HCT116 (cell line): ENCODE results near the gene PLCH2. TPM values are rescaled to one million over a fixed set of nuclear protein-coding genes. Genes with fewer than 3 reads are reported as not detected.

Source experiments
- ATAC-seq: fragments of 200-7000 bp; cut with Tn5 transposase; 2 replicates; pipeline ENCODE4 v1.9.1; 2020; ENCODE audit warnings: mild to moderate bottlenecking, moderate library complexity
- BruUV-seq: library from RNA; stranded (reverse); fragments of 400-500 nt; replicated peaks from 2 replicates; lab custom pipeline; 2021; lab: Mats Ljungman, UMichigan
- CTCF ChIA-PET: fragments of 300-600 bp; sonication (Branson Sonifier 250); formaldehyde crosslinking; loops from one replicate; lab custom pipeline; 2021; ENCODE audit warnings: antibody characterized with exemption; lab: Charles Lee
- POLR2A ChIA-PET: fragments of 300-600, 350-600 bp; sonication (Branson Sonifier 250); formaldehyde crosslinking; loops from one replicate; lab custom pipeline; 2021; ENCODE audit warnings: antibody characterized with exemption; lab: Charles Lee
- RAD21 ChIA-PET, 2 experiments: fragments of 300-600 bp; sonication (Branson Sonifier 250); formaldehyde crosslinking; loops; one replicate each; lab custom pipeline; 2023; ENCODE audit warnings: low total read pairs in 2 of 2; ENCODE audit not compliant: uncharacterized antibody in 2 of 2, unreplicated experiment in 2 of 2, low non-redundant PET in 1 of 2; lab: Charles Lee
- DNase-seq: peaks from one replicate; pipeline ENCODE4 v3.0.0-alpha.2; 2010; ENCODE audit warnings: low read depth, low spot score
- H2AFZ ChIP-seq: fragments of 200-600 bp; shearing (Covaris generic), sonication (generic); 2 replicates; pipeline ENCODE4 v1.6.1; 2017; ENCODE audit warnings: low read depth, mixed run types, mixed read lengths, antibody characterized with exemption, low read length; ENCODE audit not compliant: poor library complexity, severe bottlenecking
- H3K27ac ChIP-seq: 2 replicates; pipeline ENCODE4 v1.5.1; 2012; ENCODE audit warnings: low read depth, low read length
- H3K27me3 ChIP-seq: fragments of 200-600 bp; sonication (generic); 2 replicates; pipeline ENCODE4 v1.6.1; 2016; ENCODE audit warnings: mixed run types, low read length, mixed read lengths; ENCODE audit not compliant: insufficient read depth
- H3K36me3 ChIP-seq, 2 experiments: fragments of 200-500 bp in 1 of 2; fragments of 200-600 bp in 1 of 2; sonication (Bioruptor generic) in 1 of 2; sonication (generic) in 1 of 2; 2 replicates each; pipeline versions ENCODE4 v1.5.1 to v1.6.1; 2014 to 2016; ENCODE audit warnings: low read length in 2 of 2, inconsistent platforms in 1 of 2, mixed read lengths in 1 of 2, mixed run types in 1 of 2; ENCODE audit not compliant: insufficient read depth in 2 of 2, control insufficient read depth in 1 of 2
- H3K4me1 ChIP-seq, 2 experiments: fragments of 200-600 bp in 1 of 2; sonication (generic) in 1 of 2; 2 replicates each; pipeline versions ENCODE4 v1.5.1 to v1.6.1; 2012 to 2017; ENCODE audit warnings: low read length in 2 of 2, inconsistent platforms in 1 of 2, mild to moderate bottlenecking in 1 of 2, mixed read lengths in 1 of 2, mixed run types in 1 of 2, moderate library complexity in 1 of 2; ENCODE audit not compliant: insufficient read depth in 2 of 2, control insufficient read depth in 1 of 2
- H3K4me2 ChIP-seq: fragments of 200-600 bp; sonication (generic); 2 replicates; pipeline ENCODE4 v1.6.1; 2017; ENCODE audit warnings: mixed run types, low read length, mixed read lengths
- H3K4me3 ChIP-seq, 2 experiments: fragments of 200-600 bp in 1 of 2; sonication (generic) in 1 of 2; replicated peaks in 1 of 2; 2 replicates each; pipeline ENCODE4 v1.5.1; 2011 to 2016; ENCODE audit warnings: low read length in 2 of 2, control low read depth in 1 of 2, low read depth in 1 of 2, mild to moderate bottlenecking in 1 of 2, mixed read lengths in 1 of 2, mixed run types in 1 of 2
- H3K79me2 ChIP-seq: fragments of 200-600 bp; sonication (generic); 2 replicates; pipeline ENCODE4 v1.6.1; 2017; ENCODE audit warnings: mild to moderate bottlenecking, mixed run types, low read length, moderate library complexity, mixed read lengths; ENCODE audit not compliant: insufficient read depth
- H3K9ac ChIP-seq: fragments of 200-600 bp; sonication (generic); 2 replicates; pipeline ENCODE4 v1.6.1; 2016; ENCODE audit warnings: low read length, mixed read lengths
- H3K9me2 ChIP-seq: fragments of 200-600 bp; sonication (generic), shearing (Covaris generic); 2 replicates; pipeline ENCODE4 v1.6.1; 2017; ENCODE audit warnings: mixed run types, mild to moderate bottlenecking, moderate library complexity; ENCODE audit not compliant: insufficient read depth
- H3K9me3 ChIP-seq, 2 experiments: fragments of 200-500 bp in 1 of 2; fragments of 200-600 bp in 1 of 2; sonication (Bioruptor generic) in 1 of 2; sonication (generic) in 1 of 2; 2 replicates each; pipeline ENCODE4 v1.6.1; 2014 to 2017; ENCODE audit warnings: low read length in 2 of 2, mixed read lengths in 2 of 2, inconsistent platforms in 1 of 2, low read depth in 1 of 2, mild to moderate bottlenecking in 1 of 2, mixed run types in 1 of 2, moderate library complexity in 1 of 2; ENCODE audit not compliant: control insufficient read depth in 1 of 2, insufficient read depth in 1 of 2
- H4K20me1 ChIP-seq: fragments of 200-600 bp; sonication (generic), shearing (Covaris generic); 2 replicates; pipeline ENCODE4 v1.6.1; 2017; ENCODE audit warnings: mixed run types, mild to moderate bottlenecking, moderate library complexity; ENCODE audit not compliant: insufficient read depth
- CBX3 ChIP-seq: IDR thresholded peaks from 2 replicates; pipeline ENCODE4 v1.6.1; 2012; ENCODE audit warnings: low read depth
- CEBPB ChIP-seq: IDR thresholded peaks from 2 replicates; pipeline ENCODE4 v1.6.1; 2012; ENCODE audit warnings: low read depth
- CTCF ChIP-seq, 3 experiments: fragments of 200-600 bp in 1 of 3; sonication (generic) in 1 of 3; IDR thresholded peaks in 2 of 3; conservative IDR thresholded peaks in 1 of 3; 2 replicates each; pipeline ENCODE4 v1.5.1; 2012 to 2017; ENCODE audit warnings: low read depth in 2 of 3, low read length in 2 of 3, antibody characterized with exemption in 1 of 3, borderline replicate concordance in 1 of 3, control low read depth in 1 of 3, mild to moderate bottlenecking in 1 of 3, mixed read lengths in 1 of 3, mixed run types in 1 of 3, moderate library complexity in 1 of 3; ENCODE audit not compliant: insufficient read depth in 1 of 3
- ELF1 ChIP-seq: IDR thresholded peaks from 2 replicates; pipeline ENCODE4 v1.6.1; 2012; ENCODE audit warnings: low read depth, borderline replicate concordance
- EZH2 ChIP-seq: fragments of 200-600 bp; sonication (generic); IDR thresholded peaks from 2 replicates; pipeline ENCODE4 v1.6.1; 2017; ENCODE audit warnings: antibody characterized with exemption, mixed run types
- FOSL1 ChIP-seq: IDR thresholded peaks from 2 replicates; pipeline ENCODE4 v1.6.1; 2012; ENCODE audit warnings: low read depth
- JUND ChIP-seq: IDR thresholded peaks from 2 replicates; pipeline ENCODE4 v1.6.1; 2012
- MAX ChIP-seq: IDR thresholded peaks from 2 replicates; pipeline ENCODE4 v1.6.1; 2012
- POLR2A ChIP-seq: IDR thresholded peaks from 2 replicates; pipeline ENCODE4 v1.7.0; 2011; ENCODE audit warnings: borderline replicate concordance; ENCODE audit not compliant: insufficient read depth, insufficient read length; ENCODE audit errors: extremely low read depth
- POLR2AphosphoS5 ChIP-seq: IDR thresholded peaks from 2 replicates; pipeline ENCODE4 v1.6.1; 2011; ENCODE audit warnings: mild to moderate bottlenecking, low read depth, low read length, moderate library complexity
- RAD21 ChIP-seq: IDR thresholded peaks from 2 replicates; pipeline ENCODE4 v1.6.1; 2012; ENCODE audit warnings: low read depth, mild to moderate bottlenecking
- SP1 ChIP-seq: IDR thresholded peaks from 2 replicates; pipeline ENCODE4 v1.6.1; 2012; ENCODE audit warnings: low read depth
- SRF ChIP-seq: IDR thresholded peaks from 2 replicates; pipeline ENCODE4 v1.6.1; 2012; ENCODE audit warnings: low read depth
- YY1 ChIP-seq: IDR thresholded peaks from 2 replicates; pipeline ENCODE4 v1.6.1; 2011; ENCODE audit warnings: low read length, low read depth, moderate library complexity, mild to moderate bottlenecking; ENCODE audit not compliant: insufficient replicate concordance; ENCODE audit errors: extremely low read depth
- ZBTB33 ChIP-seq: IDR thresholded peaks from 2 replicates; pipeline ENCODE4 v1.6.1; 2011; ENCODE audit warnings: mild to moderate bottlenecking, low read length, moderate library complexity; ENCODE audit not compliant: insufficient replicate concordance; ENCODE audit errors: extremely low read depth
- ZFX ChIP-seq: fragments of 450-650 bp; IDR thresholded peaks from 2 replicates; pipeline ENCODE4 v1.6.1; 2017
- ZNF274 ChIP-seq: fragments of 200-500 bp; sonication (Bioruptor generic); IDR thresholded peaks from 2 replicates; pipeline ENCODE4 v1.6.1; 2014; ENCODE audit warnings: mild to moderate bottlenecking, low read depth, low read length, inconsistent platforms
- intact Hi-C: fragments of 100-400 bp; cut with micrococcal nuclease; formaldehyde crosslinking; loops from 2 replicates; pipeline ENCODE4 v1.10.0; 2022
- total RNA-seq: library from RNA; stranded (reverse); gene quantifications from one replicate; pipeline ENCODE4 v1.2.1, GENCODE V29; 2021; ENCODE audit not compliant: unreplicated experiment

Gene PLCH2
- total RNA-seq, 1 experiment from 2014 or later, result 2.0 TPM

- no peak for TF ChIP-seq ZBTB33
- TF ChIP-seq CEBPB, result no peak
- no peak for TF ChIP-seq ZNF274
- TF ChIP-seq JUND, result no peak
- TF ChIP-seq MAX, result no peak
- TF ChIP-seq POLR2AphosphoS5, result no peak
- TF ChIP-seq, all 23 proteins: peak for 0
Observed at GRCh38 chr1:2486558-2486957, 10.5 kb downstream of the PLCH2 start (continued).

GRCh38 chr1:2488688-2489087 lies 12.6 kb downstream of the PLCH2 start:
- Histone ChIP-seq H3K9ac (no peak overlapping the region), H3K9me3 (peaks cover 4 to 7% of the 10 kb centered on the region in 2 experiments; a peak in 2 of 4 replicates), H3K4me3 (no peak overlapping the region), H3K36me3 (no peaks in the 10 kb centered on the region), H3K4me2 (no peak overlapping the region), H3K4me1 (peaks cover 0 to under 1% of the 10 kb centered on the region in 2 experiments; a peak in 1 of 4 replicates), H4K20me1 (no peaks in the 10 kb centered on the region), H3K9me2 (no peaks in the 10 kb centered on the region), H3K27me3 (no peaks in the 10 kb centered on the region), H2AFZ (no peak overlapping the region), H3K79me2 (no peaks in the 10 kb centered on the region), H3K27ac (no peak overlapping the region)
- CTCF ChIA-PET, result no interaction called here
- TF ChIP-seq YY1 (no peak), FOSL1 (no peak), RAD21 (no peak), ZBTB33 (no peak), ZFX (no peak), CTCF (IDR thresholded peaks at IDR 0.05 in 2 of 3, conservative IDR thresholded peaks at IDR 0.05 in 1 of 3; ENCODE audit: borderline replicate concordance in 1 of 3, insufficient read depth in 1 of 3, low read depth in 2 of 3, low read length in 2 of 3) (no peak), CBX3 (no peak), CEBPB (no peak), POLR2A (no peak), SP1 (no peak), ELF1 (no peak), SRF (no peak), EZH2 (no peak)
- DNase-seq (no peak), ATAC-seq (no peak)
- no TSS peak for BruUV-seq
- intact Hi-C loops, result no loop called here
- POLR2A ChIA-PET, result no interaction called here
- RAD21 ChIA-PET, result no interaction called here
